ENCODE data around the gene PPA1.

DNA sequence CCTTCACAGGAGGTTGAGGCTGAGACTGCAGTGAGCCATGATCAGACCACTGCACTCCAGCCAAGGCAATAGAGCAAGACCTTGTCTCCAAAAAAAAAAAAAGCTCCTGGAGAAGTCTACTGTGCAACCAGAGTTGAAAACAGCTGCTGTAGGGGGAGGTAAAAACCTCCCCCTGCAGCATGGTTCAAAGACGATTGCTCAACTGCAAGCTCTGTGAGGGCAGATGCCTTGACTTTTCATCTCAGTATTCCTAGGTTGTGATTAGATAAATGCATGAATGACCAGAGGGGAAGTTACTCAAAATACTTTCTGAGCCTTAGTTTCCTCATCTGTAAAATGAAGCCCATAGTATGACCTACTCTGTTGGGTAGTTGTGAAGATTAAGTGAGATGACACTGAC, 25.0 kb upstream of the PPA1 start:
- TF ChIP-seq, protein P1, sequence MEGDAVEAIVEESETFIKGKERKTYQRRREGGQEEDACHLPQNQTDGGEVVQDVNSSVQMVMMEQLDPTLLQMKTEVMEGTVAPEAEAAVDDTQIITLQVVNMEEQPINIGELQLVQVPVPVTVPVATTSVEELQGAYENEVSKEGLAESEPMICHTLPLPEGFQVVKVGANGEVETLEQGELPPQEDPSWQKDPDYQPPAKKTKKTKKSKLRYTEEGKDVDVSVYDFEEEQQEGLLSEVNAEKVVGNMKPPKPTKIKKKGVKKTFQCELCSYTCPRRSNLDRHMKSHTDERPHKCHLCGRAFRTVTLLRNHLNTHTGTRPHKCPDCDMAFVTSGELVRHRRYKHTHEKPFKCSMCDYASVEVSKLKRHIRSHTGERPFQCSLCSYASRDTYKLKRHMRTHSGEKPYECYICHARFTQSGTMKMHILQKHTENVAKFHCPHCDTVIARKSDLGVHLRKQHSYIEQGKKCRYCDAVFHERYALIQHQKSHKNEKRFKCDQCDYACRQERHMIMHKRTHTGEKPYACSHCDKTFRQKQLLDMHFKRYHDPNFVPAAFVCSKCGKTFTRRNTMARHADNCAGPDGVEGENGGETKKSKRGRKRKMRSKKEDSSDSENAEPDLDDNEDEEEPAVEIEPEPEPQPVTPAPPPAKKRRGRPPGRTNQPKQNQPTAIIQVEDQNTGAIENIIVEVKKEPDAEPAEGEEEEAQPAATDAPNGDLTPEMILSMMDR (IDR thresholded peaks at IDR 0.05), result no peak
- TF ChIP-seq POLR2AphosphoS5 (IDR thresholded peaks at IDR 0.05), result no peak
- TF ChIP-seq POLR2A (IDR thresholded peaks at IDR 0.05), result no peak
- no peak for TF ChIP-seq EP300 (IDR thresholded peaks at IDR 0.05)

Data from sigmoid colon (tissue), 4 donors.